GM12872 (cell line): ENCODE measurements around the gene EVL.

Source experiments
- TF ChIP-seq, protein P1 (sequence below): IDR thresholded peaks from 3 replicates; pipeline ENCODE4 v1.5.1; 2011; ENCODE audit warnings: low read depth, mild to moderate bottlenecking, low read length, moderate library complexity; ENCODE audit not compliant: insufficient read depth

Gene EVL

DNA sequence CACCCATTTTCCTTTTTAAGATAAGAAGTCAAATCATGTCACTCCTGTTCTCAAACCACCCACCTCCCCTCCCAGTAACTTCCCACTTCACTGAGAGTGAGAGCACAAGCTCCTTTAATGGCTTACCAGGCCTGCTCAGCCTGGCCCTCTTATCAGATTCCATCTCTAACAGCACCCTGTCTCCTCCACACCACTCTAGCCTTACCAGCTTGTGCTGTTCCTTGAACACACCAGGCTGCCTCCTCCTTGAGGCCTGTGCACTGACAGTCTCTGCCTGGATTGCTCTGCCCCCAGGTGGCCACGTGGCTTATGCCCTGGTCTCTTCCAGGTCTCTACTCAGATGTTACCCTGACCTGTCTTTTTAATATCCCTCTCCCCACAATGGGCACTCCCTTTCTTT is 40.1 kb upstream of the EVL start:
- TF ChIP-seq, protein P1, sequence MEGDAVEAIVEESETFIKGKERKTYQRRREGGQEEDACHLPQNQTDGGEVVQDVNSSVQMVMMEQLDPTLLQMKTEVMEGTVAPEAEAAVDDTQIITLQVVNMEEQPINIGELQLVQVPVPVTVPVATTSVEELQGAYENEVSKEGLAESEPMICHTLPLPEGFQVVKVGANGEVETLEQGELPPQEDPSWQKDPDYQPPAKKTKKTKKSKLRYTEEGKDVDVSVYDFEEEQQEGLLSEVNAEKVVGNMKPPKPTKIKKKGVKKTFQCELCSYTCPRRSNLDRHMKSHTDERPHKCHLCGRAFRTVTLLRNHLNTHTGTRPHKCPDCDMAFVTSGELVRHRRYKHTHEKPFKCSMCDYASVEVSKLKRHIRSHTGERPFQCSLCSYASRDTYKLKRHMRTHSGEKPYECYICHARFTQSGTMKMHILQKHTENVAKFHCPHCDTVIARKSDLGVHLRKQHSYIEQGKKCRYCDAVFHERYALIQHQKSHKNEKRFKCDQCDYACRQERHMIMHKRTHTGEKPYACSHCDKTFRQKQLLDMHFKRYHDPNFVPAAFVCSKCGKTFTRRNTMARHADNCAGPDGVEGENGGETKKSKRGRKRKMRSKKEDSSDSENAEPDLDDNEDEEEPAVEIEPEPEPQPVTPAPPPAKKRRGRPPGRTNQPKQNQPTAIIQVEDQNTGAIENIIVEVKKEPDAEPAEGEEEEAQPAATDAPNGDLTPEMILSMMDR: peak; percentile 42; the same call in 1 of the 3 replicates

DNA sequence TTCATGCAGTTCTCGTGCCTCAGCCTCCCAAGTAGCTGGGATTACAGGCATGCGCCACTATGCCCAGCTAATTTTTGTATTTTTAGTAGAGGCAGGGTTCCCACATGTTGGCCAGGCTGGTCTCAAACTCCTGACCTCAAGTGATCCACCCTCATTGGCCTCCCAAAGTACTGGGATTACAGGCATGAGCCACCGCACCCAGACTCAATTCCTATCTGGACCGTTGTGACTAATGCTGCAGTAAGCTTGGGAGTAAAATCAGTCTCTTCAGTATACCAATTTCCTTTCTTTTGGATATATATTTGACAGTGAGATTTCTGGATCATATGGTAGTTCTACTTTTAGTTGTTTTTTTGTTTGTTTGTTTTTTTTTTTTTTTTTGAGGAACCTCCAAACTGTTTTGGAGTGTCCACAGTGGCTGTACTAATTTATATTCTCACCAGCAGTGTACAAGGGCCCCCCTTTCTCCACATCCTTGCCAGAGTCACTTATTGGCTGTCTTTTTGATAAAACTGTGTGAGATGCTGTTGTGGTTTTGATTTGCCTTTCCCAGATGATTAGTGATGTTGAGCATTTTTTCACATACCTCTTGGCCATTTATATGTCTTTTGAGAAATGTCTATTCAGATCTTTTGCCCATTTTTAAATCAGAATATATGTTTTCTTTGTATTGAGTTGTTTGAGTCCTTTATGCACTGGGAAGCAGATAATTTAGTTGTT is 37.3 kb upstream of the EVL start:
- TF ChIP-seq, protein P1: no peak

DNA sequence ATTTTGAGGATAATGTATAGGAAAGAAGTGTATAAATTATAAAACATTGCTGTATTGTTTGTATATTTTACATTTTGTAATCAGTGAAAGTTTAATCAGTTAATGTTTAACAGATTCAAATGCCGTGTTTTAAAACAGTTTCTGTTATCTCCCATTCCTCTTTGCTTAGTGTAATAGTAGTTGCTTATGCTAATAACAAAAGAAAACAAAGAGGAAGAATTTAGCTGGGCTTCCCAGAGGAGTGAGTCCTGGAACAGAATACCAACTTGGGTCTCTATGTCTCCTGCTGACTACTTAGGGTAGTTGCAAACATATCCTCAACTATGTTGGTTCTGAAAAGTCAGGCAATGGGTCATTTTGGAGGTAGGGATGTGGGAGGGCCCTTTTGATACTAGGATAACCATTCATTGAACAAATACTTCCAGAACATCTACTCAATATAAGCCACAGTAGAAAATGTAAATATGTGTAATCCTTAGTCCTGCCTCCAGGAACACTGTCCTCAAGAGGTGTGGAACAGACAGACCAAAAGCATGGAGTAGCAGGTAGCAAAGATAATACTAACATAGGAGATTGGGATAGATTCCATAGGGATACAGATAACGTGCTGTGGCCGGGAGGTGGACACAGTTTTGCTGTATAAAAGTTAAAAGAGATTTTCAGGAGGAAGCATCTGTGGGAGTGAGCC is 36.1 kb upstream of the EVL start:
- TF ChIP-seq, protein P1: no peak

GRCh38 chr14:100030452-100031153 is 34.6 kb upstream of the EVL start:
- TF ChIP-seq, protein P1: no peak

GRCh38 chr14:100031506-100032281 is 33.5 kb upstream of the EVL start:
- TF ChIP-seq, protein P1: no peak

DNA sequence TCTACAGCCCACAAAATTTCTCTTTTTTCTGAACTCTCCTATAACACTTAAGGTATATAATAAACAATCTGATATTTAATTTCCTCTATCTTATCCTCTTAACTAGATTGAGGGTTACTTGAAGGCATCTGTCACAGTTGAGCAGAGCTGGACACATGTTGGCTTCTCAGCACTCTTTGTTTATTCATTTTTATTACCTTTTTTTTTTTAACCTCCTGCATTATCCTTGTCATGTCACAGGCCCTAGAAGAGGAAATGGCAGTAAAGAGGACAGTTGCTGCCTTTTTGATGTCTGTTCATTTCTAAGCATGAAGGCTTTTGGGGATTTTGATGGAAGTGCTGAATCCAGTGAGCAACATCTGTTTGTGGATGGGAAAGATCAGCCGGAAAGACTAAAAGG is 32.5 kb upstream of the EVL start:
- TF ChIP-seq, protein P1: no peak

DNA sequence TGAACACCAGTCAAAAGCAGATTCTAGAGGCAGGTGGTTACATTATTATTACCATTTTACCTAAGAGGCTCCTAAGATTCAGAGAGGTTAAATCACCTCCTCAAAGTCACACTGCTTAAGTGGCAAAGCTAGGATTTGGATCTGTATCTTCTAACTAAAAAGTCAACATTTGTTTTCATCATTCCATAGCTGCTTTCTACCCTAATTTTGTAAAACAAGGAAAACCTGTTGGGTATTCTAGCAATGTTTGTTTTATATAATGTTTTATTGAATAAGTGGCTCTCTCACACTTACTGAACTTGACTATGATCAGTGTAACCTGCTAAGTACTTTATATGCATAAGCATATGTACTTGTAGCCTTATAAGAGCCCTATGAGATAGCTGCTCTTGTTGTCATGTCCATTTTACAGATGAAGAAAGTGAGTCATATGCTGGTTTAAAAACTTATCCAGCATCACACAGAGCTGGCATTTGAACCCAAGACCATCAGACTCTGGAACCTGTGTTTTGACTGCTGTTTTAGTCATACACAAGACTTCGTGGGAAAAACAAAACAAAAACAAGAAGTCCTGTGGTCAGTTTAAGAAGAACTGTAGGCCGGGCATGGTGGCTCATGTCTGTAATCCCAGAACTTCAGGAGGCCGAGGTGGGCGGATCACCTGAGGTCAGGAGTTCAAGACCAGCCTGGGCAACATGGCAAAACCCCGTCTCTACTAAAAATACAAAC is 31.7 kb upstream of the EVL start:
- TF ChIP-seq, protein P1: no peak
